Memory B cell (primary cell): Measurements from ENCODE around the gene CH25H.

Experiments used
- ATAC-seq: fragments of 150-1000 bp; cut with Tn5 transposase; 2 replicates; pipeline ENCODE4 v1.10.0; 2021; ENCODE audit warnings: low read depth, mild to moderate bottlenecking, moderate library complexity
- DNase-seq, 2 donors: peaks; one replicate each; pipeline ENCODE4 v3.0.0; 2022; ENCODE audit warnings: low spot score in 2 of 2
- H3K27ac Mint-ChIP-seq: one replicate; pipeline ENCODE4 v1.8.0; 2022; ENCODE audit warnings: mild to moderate bottlenecking, moderate library complexity, mixed read lengths
- H3K27me3 Mint-ChIP-seq: one replicate; pipeline ENCODE4 v1.8.0; 2022; ENCODE audit warnings: mixed read lengths
- H3K36me3 Mint-ChIP-seq: one replicate; pipeline ENCODE4 v1.8.0; 2022; ENCODE audit warnings: mild to moderate bottlenecking, mixed read lengths
- H3K4me1 Mint-ChIP-seq: one replicate; pipeline ENCODE4 v1.8.0; 2022; ENCODE audit warnings: mixed read lengths
- H3K4me3 Mint-ChIP-seq: one replicate; pipeline ENCODE4 v1.8.0; 2022; ENCODE audit warnings: mild to moderate bottlenecking, moderate library complexity, mixed read lengths
- H3K9me3 Mint-ChIP-seq: one replicate; pipeline ENCODE4 v1.8.0; 2022; ENCODE audit warnings: mixed read lengths

Gene CH25H

GRCh38 chr10:89241026-89241425, 33.9 kb upstream of the CH25H start:
- H3K9me3 Mint-ChIP-seq: no peaks in the 10 kb centered on the region
- no peak overlapping the region for H3K27ac Mint-ChIP-seq
- H3K4me3 Mint-ChIP-seq: no peak overlapping the region
- peaks cover 35% of the 10 kb centered on the region for H3K4me1 Mint-ChIP-seq
- H3K36me3 Mint-ChIP-seq: peaks cover 28% of the 10 kb centered on the region
- DNase-seq: no peak
- no peaks in the 10 kb centered on the region for H3K27me3 Mint-ChIP-seq
- no peak for ATAC-seq

GRCh38 chr10:89240519-89240918, 33.4 kb upstream of the CH25H start:
- peaks cover 30% of the 10 kb centered on the region for H3K4me1 Mint-ChIP-seq
- no peak overlapping the region for H3K4me3 Mint-ChIP-seq
- H3K27me3 Mint-ChIP-seq: no peaks in the 10 kb centered on the region
- H3K27ac Mint-ChIP-seq: no peak overlapping the region
- H3K36me3 Mint-ChIP-seq: peaks cover 26% of the 10 kb centered on the region
- ATAC-seq: no peak
- DNase-seq: no peak
- no peaks in the 10 kb centered on the region for H3K9me3 Mint-ChIP-seq

GRCh38 chr10:89238956-89239644, 32.0 kb upstream of the CH25H start:
- Mint-ChIP-seq H3K36me3 (peaks cover 35% of the 10 kb centered on the region), H3K27me3 (no peaks in the 10 kb centered on the region), H3K9me3 (no peaks in the 10 kb centered on the region), H3K4me1 (peaks cover 32% of the 10 kb centered on the region), H3K4me3 (no peak overlapping the region), H3K27ac (no peak overlapping the region)
- DNase-seq (no peak), ATAC-seq (no peak)

- ATAC-seq (no peak), DNase-seq (no peak)
- Mint-ChIP-seq H3K27ac (no peak overlapping the region), H3K9me3 (no peaks in the 10 kb centered on the region), H3K4me3 (no peak overlapping the region), H3K27me3 (no peaks in the 10 kb centered on the region), H3K36me3 (peaks cover 42% of the 10 kb centered on the region), H3K4me1 (peaks cover 19% of the 10 kb centered on the region)
These were observed 30.7 kb upstream of the CH25H start for GRCh38 chr10:89237849-89238248.

GRCh38 chr10:89236226-89236797, 29.2 kb upstream of the CH25H start:
- Mint-ChIP-seq H3K27me3 (no peaks in the 10 kb centered on the region), H3K36me3 (peaks cover 49% of the 10 kb centered on the region), H3K4me3 (no peak overlapping the region), H3K27ac (no peak overlapping the region), H3K4me1 (peaks cover 14% of the 10 kb centered on the region), H3K9me3 (no peaks in the 10 kb centered on the region)
- ATAC-seq: no peak
- no peak for DNase-seq

- Mint-ChIP-seq H3K9me3 (no peaks in the 10 kb centered on the region), H3K27ac (no peak overlapping the region), H3K27me3 (no peaks in the 10 kb centered on the region), H3K4me1 (peaks cover 7% of the 10 kb centered on the region), H3K36me3 (peaks cover 46% of the 10 kb centered on the region), H3K4me3 (no peak overlapping the region)
- ATAC-seq (no peak), DNase-seq (no peak)
These were observed 28.1 kb upstream of the CH25H start for GRCh38 chr10:89235073-89235798.

- peaks cover 3% of the 10 kb centered on the region for H3K4me1 Mint-ChIP-seq
- peaks cover 39% of the 10 kb centered on the region for H3K36me3 Mint-ChIP-seq
- ATAC-seq (no peak), DNase-seq (no peak)
- H3K27ac Mint-ChIP-seq: no peak overlapping the region
- H3K4me3 Mint-ChIP-seq: no peak overlapping the region
- H3K9me3 Mint-ChIP-seq: no peaks in the 10 kb centered on the region
- no peaks in the 10 kb centered on the region for H3K27me3 Mint-ChIP-seq
These were observed 25.9 kb upstream of the CH25H start for GRCh38 chr10:89233033-89233432.

GRCh38 chr10:89228962-89229361, 21.8 kb upstream of the CH25H start:
- no peaks in the 10 kb centered on the region for H3K4me1 Mint-ChIP-seq
- ATAC-seq: no peak
- no peak for DNase-seq
- no peak overlapping the region for H3K27ac Mint-ChIP-seq
- peaks cover 34% of the 10 kb centered on the region for H3K36me3 Mint-ChIP-seq
- no peak overlapping the region for H3K4me3 Mint-ChIP-seq
- no peaks in the 10 kb centered on the region for H3K9me3 Mint-ChIP-seq
- no peaks in the 10 kb centered on the region for H3K27me3 Mint-ChIP-seq

- ATAC-seq: no peak
- Mint-ChIP-seq H3K27me3 (no peaks in the 10 kb centered on the region), H3K9me3 (no peaks in the 10 kb centered on the region), H3K27ac (no peak overlapping the region), H3K4me3 (no peak overlapping the region), H3K4me1 (no peaks in the 10 kb centered on the region), H3K36me3 (peaks cover 35% of the 10 kb centered on the region)
- no peak for DNase-seq
These were observed 21.0 kb upstream of the CH25H start for GRCh38 chr10:89228146-89228545.

- Mint-ChIP-seq H3K4me1 (no peaks in the 10 kb centered on the region), H3K36me3 (peaks cover 32% of the 10 kb centered on the region), H3K4me3 (no peak overlapping the region), H3K9me3 (no peaks in the 10 kb centered on the region), H3K27ac (no peak overlapping the region), H3K27me3 (no peaks in the 10 kb centered on the region)
- ATAC-seq (no peak), DNase-seq (no peak)
These were observed 19.8 kb upstream of the CH25H start for GRCh38 chr10:89226891-89227290.

- no peak for DNase-seq
- Mint-ChIP-seq H3K27me3 (no peaks in the 10 kb centered on the region), H3K4me1 (no peaks in the 10 kb centered on the region), H3K9me3 (no peaks in the 10 kb centered on the region), H3K4me3 (peak overlapping the region; percentile 49), H3K36me3 (peaks cover 32% of the 10 kb centered on the region), H3K27ac (no peak overlapping the region)
- ATAC-seq: no peak
These were observed 17.8 kb upstream of the CH25H start for GRCh38 chr10:89224739-89225443.

GRCh38 chr10:89221919-89222318, 14.8 kb upstream of the CH25H start:
- DNase-seq: no peak
- Mint-ChIP-seq H3K9me3 (no peaks in the 10 kb centered on the region), H3K27ac (no peak overlapping the region)

GRCh38 chr10:89219513-89220218, 12.5 kb upstream of the CH25H start:
- peaks cover 5% of the 10 kb centered on the region for H3K4me1 Mint-ChIP-seq
- ATAC-seq (no peak), DNase-seq (no peak)
- no peak overlapping the region for H3K4me3 Mint-ChIP-seq
- peaks cover 13% of the 10 kb centered on the region for H3K36me3 Mint-ChIP-seq
- H3K27me3 Mint-ChIP-seq: no peaks in the 10 kb centered on the region
- no peak overlapping the region for H3K27ac Mint-ChIP-seq
- H3K9me3 Mint-ChIP-seq: no peaks in the 10 kb centered on the region

More at GRCh38 chr10:89221919-89222318, 14.8 kb upstream of the CH25H start:
- Mint-ChIP-seq H3K4me3 (no peak overlapping the region), H3K36me3 (peaks cover 18% of the 10 kb centered on the region), H3K27me3 (no peaks in the 10 kb centered on the region), H3K4me1 (peaks cover 5% of the 10 kb centered on the region)
- ATAC-seq: no peak
